Stomach (tissue), 4 donors: ENCODE data around the gene PIR.

Experiments used
- EP300 ChIP-seq: sonication (generic); formaldehyde crosslinking; IDR thresholded peaks from one replicate; pipeline ENCODE4 v1.6.1; 2017; ENCODE audit warnings: antibody characterized with exemption
- POLR2A ChIP-seq, 4 donors: fragments of 450-650 bp; IDR thresholded peaks; one replicate each; pipeline ENCODE4 v1.6.1; 2016; ENCODE audit warnings: antibody characterized with exemption in 4 of 4, control low read depth in 2 of 4, mild to moderate bottlenecking in 1 of 4, moderate library complexity in 1 of 4
- TF ChIP-seq, protein P1 (sequence below), 7 experiments: fragments of 450-650 bp in 4 of 7; fragments of 200-600 bp in 3 of 7; sonication (generic) in 3 of 7; IDR thresholded peaks; one replicate each; pipeline ENCODE4 v1.5.1; 2016 to 2019; ENCODE audit warnings: antibody characterized with exemption in 7 of 7, control low read depth in 2 of 7, mild to moderate bottlenecking in 1 of 7

DNA sequence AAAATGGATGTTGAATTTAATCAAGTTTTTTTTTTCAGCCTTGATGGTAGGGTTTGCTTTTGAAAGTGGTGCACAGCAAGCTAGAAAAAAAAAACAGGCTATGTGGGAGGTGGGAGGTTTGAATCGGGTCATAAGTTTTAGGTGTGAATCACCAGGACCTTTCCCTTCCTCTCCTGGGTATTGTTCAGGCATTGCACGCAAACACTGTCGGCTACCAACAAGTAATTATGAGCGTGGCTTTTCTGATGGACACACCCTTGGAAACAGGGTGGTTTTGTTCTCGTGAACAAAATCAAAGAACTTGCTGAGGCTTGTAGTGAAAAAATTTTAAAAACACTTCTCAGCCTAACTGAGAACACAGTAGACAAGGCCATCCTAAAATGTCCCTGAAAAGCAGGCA, 18.1 kb downstream of the PIR start:
- TF ChIP-seq, protein P1, sequence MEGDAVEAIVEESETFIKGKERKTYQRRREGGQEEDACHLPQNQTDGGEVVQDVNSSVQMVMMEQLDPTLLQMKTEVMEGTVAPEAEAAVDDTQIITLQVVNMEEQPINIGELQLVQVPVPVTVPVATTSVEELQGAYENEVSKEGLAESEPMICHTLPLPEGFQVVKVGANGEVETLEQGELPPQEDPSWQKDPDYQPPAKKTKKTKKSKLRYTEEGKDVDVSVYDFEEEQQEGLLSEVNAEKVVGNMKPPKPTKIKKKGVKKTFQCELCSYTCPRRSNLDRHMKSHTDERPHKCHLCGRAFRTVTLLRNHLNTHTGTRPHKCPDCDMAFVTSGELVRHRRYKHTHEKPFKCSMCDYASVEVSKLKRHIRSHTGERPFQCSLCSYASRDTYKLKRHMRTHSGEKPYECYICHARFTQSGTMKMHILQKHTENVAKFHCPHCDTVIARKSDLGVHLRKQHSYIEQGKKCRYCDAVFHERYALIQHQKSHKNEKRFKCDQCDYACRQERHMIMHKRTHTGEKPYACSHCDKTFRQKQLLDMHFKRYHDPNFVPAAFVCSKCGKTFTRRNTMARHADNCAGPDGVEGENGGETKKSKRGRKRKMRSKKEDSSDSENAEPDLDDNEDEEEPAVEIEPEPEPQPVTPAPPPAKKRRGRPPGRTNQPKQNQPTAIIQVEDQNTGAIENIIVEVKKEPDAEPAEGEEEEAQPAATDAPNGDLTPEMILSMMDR (IDR thresholded peaks at IDR 0.05): no peak
- TF ChIP-seq POLR2A (IDR thresholded peaks at IDR 0.05) (no peak), EP300 (no peak)
